Fibroblast of lung (primary cell): Measurements from ENCODE around the gene RYR2. TPM values are rescaled to one million over a fixed set of nuclear protein-coding genes. Genes with fewer than 3 reads are reported as not detected.

Source experiments
- DNase-seq, 2 donors: peaks; one replicate each; pipeline versions ENCODE4 v3.0.0 to v3.0.0-alpha.2; 2010; ENCODE audit warnings: low read depth in 2 of 2
- H2AFZ ChIP-seq: 2 replicates; pipeline ENCODE4 v1.5.1; 2012; ENCODE audit warnings: low read length, control low read depth, inconsistent platforms
- H3K27ac ChIP-seq: 2 replicates; pipeline ENCODE4 v1.5.1; 2011; ENCODE audit warnings: low read length, control low read depth; ENCODE audit not compliant: insufficient read depth
- H3K27me3 ChIP-seq: 2 replicates; pipeline ENCODE4 v1.5.1; 2011; ENCODE audit warnings: mild to moderate bottlenecking, low read length; ENCODE audit not compliant: control insufficient read depth, insufficient read depth
- H3K36me3 ChIP-seq: 2 replicates; pipeline ENCODE4 v1.5.1; 2011; ENCODE audit warnings: low read length; ENCODE audit not compliant: control insufficient read depth, insufficient read depth
- H3K4me1 ChIP-seq: 2 replicates; pipeline ENCODE4 v1.5.1; 2011; ENCODE audit warnings: low read length; ENCODE audit not compliant: control insufficient read depth, insufficient read depth; ENCODE audit errors: extremely low read depth
- H3K4me2 ChIP-seq: 2 replicates; pipeline ENCODE4 v1.5.1; 2011; ENCODE audit warnings: low read length, control low read depth; ENCODE audit not compliant: insufficient read depth; ENCODE audit errors: extremely low read depth
- H3K4me3 ChIP-seq, 4 experiments: fragments of 200-600 bp in 1 of 4; sonication (generic) in 1 of 4; replicated peaks in 1 of 4; 2 replicates each; pipeline ENCODE4 v1.5.1; 2011 to 2016; ENCODE audit warnings: low read length in 4 of 4, low read depth in 3 of 4, mild to moderate bottlenecking in 3 of 4, control low read depth in 2 of 4, inconsistent platforms in 1 of 4, mixed read lengths in 1 of 4; ENCODE audit not compliant: insufficient read depth in 1 of 4; ENCODE audit errors: control extremely low read depth in 1 of 4
- H3K79me2 ChIP-seq: 2 replicates; pipeline ENCODE4 v1.5.1; 2012; ENCODE audit warnings: mild to moderate bottlenecking, low read length, inconsistent platforms; ENCODE audit not compliant: control insufficient read depth, insufficient read depth
- H3K9ac ChIP-seq: 2 replicates; pipeline ENCODE4 v1.5.1; 2011; ENCODE audit warnings: mild to moderate bottlenecking, low read length, control low read depth; ENCODE audit not compliant: insufficient read depth
- H3K9me3 ChIP-seq: 2 replicates; pipeline ENCODE4 v1.5.1; 2012; ENCODE audit warnings: low read depth, low read length; ENCODE audit not compliant: control insufficient read depth, insufficient read depth
- H4K20me1 ChIP-seq: 2 replicates; pipeline ENCODE4 v1.5.1; 2011; ENCODE audit warnings: low read length; ENCODE audit not compliant: control insufficient read depth, insufficient read depth; ENCODE audit errors: extremely low read depth
- CTCF ChIP-seq, 2 donors: IDR thresholded peaks in 1 of 2; conservative IDR thresholded peaks in 1 of 2; 1 replicate in 1 of 2; 2 replicates in 1 of 2; pipeline ENCODE4 v1.5.1; 2011 to 2012; ENCODE audit warnings: low read length in 2 of 2, control low read depth in 1 of 2, inconsistent platforms in 1 of 2, low read depth in 1 of 2, mild to moderate bottlenecking in 1 of 2
- EZH2 ChIP-seq: IDR thresholded peaks from 2 replicates; pipeline ENCODE4 v1.5.1; 2012; ENCODE audit warnings: low read length, control low read depth, mild to moderate bottlenecking; ENCODE audit errors: missing control alignments
- polyA plus RNA-seq, 2 donors: library from polyadenylated mRNA; depleted of rRNA in 1 of 2; stranded (reverse) in 1 of 2; unstranded in 1 of 2; fragments of >200 nt; gene quantifications; 2 replicates each; pipeline ENCODE4 v1.2.1, GENCODE V29; 2011 to 2012; ENCODE audit warnings: missing spikeins in 1 of 2
- total RNA-seq: library from RNA; depleted of rRNA; stranded (reverse); fragments of >200 nt; gene quantifications from 2 replicates; pipeline ENCODE4 v1.2.1, GENCODE V29; 2014

Gene RYR2
- total and polyA plus RNA-seq, 2 donors (not counting 1 experiment from before 2014, with no cell fraction given) = 0.06 to 0.17 TPM

GRCh38 chr1:237383791-237384190, 341.8 kb downstream of the RYR2 start:
- H3K4me1 ChIP-seq = no peaks in the 10 kb centered on the region
- H3K79me2 ChIP-seq = no peaks in the 10 kb centered on the region
- no peaks in the 10 kb centered on the region for H3K36me3 ChIP-seq
- H4K20me1 ChIP-seq = no peaks in the 10 kb centered on the region
- peak in 1 of 2 donors; percentile 81 for DNase-seq
- TF ChIP-seq CTCF (conservative IDR thresholded peaks at IDR 0.05 in 1 of 2, IDR thresholded peaks at IDR 0.05 in 1 of 2; ENCODE audit: low read depth in 1 of 2, low read length in 2 of 2) (no peak), EZH2 (no peak)
- H3K4me3 ChIP-seq = no peak overlapping the region
- H3K9ac ChIP-seq = no peak overlapping the region
- H3K27me3 ChIP-seq = no peaks in the 10 kb centered on the region
- H3K4me2 ChIP-seq = peak overlapping the region; percentile 61
- H3K9me3 ChIP-seq = no peaks in the 10 kb centered on the region
- peak overlapping the region; percentile 13 for H2AFZ ChIP-seq
- H3K27ac ChIP-seq = no peak overlapping the region

GRCh38 chr1:237384213-237384612, 342.2 kb downstream of the RYR2 start:
- Histone ChIP-seq H3K4me3 (no peak overlapping the region), H4K20me1 (no peaks in the 10 kb centered on the region), H3K4me1 (no peaks in the 10 kb centered on the region), H3K36me3 (no peaks in the 10 kb centered on the region), H2AFZ (peak overlapping the region; percentile 49), H3K4me2 (no peak overlapping the region), H3K27me3 (no peaks in the 10 kb centered on the region), H3K27ac (no peak overlapping the region), H3K9me3 (no peaks in the 10 kb centered on the region), H3K9ac (no peak overlapping the region), H3K79me2 (no peaks in the 10 kb centered on the region)
- no peak for TF ChIP-seq CTCF (conservative IDR thresholded peaks at IDR 0.05 in 1 of 2, IDR thresholded peaks at IDR 0.05 in 1 of 2; ENCODE audit: low read depth in 1 of 2, low read length in 2 of 2)
- TF ChIP-seq EZH2 = no peak
- no peak for DNase-seq

GRCh38 chr1:237386362-237387143, 344.6 kb downstream of the RYR2 start:
- H3K4me3 ChIP-seq = no peak overlapping the region
- no peak overlapping the region for H3K27ac ChIP-seq
- no peaks in the 10 kb centered on the region for H3K27me3 ChIP-seq
- H3K36me3 ChIP-seq = no peaks in the 10 kb centered on the region
- no peak overlapping the region for H3K4me2 ChIP-seq
- DNase-seq = peak; percentile 12 to 67
- no peaks in the 10 kb centered on the region for H3K9me3 ChIP-seq
- H3K79me2 ChIP-seq = no peaks in the 10 kb centered on the region
- H3K9ac ChIP-seq = no peak overlapping the region
- no peaks in the 10 kb centered on the region for H4K20me1 ChIP-seq
- TF ChIP-seq EZH2 (no peak), CTCF (conservative IDR thresholded peaks at IDR 0.05 in 1 of 2, IDR thresholded peaks at IDR 0.05 in 1 of 2; ENCODE audit: low read depth in 1 of 2, low read length in 2 of 2) (peak; percentile 58 to 74)
- no peak overlapping the region for H2AFZ ChIP-seq
- no peaks in the 10 kb centered on the region for H3K4me1 ChIP-seq
